Fibroblast of skin of abdomen (primary cell): ENCODE measurements around the gene ZC3H6.
"Not testable (repeated sequence)": the region's sequence is repeated elsewhere in the genome, so short reads cannot be mapped to it uniquely, and the experiment has no call there.

ENCODE experiments used
- DNase-seq: peaks from one replicate; pipeline ENCODE4 v3.0.0-alpha.2; 2013

ZC3H6 gene

DNA sequence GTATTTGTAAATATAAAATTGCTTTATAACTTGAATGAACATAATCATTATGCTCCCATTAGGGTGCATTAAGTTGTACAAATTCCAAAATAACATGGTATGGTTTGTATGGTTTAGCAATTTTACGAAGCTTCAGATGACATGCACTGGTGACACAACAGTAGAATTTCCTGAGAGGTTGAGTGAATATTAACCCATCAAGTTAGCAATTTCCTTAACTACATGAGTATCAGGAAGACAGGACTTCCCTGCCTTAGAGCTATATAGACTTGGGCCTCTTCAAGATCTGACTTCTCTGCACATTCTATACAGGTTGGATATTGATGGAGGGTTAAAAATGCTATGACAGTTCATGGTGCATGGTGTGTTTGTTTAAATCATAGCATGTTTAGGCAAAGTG lies 60.2 kb downstream of the ZC3H6 start:
- no peak for DNase-seq

DNA sequence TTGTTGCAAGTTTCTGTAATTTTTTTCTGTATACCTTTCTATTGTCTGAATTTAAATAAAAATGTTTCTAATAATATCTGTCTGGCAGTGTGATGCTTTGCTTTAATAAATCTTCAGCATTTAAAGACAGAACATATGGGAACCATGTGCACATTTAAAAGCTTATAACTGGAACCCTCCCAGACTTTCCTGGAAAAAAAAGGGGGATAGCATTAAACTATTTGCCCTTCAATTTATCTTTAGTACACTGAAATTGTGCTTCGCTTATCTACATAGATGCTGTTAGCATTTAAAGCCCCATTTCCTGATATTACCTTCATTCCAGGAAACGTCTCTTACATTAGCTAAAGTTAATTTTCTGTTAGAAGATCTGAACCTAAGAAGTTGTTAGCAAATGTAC lies 64.6 kb downstream of the ZC3H6 start:
- peak; percentile 47 for DNase-seq

DNA sequence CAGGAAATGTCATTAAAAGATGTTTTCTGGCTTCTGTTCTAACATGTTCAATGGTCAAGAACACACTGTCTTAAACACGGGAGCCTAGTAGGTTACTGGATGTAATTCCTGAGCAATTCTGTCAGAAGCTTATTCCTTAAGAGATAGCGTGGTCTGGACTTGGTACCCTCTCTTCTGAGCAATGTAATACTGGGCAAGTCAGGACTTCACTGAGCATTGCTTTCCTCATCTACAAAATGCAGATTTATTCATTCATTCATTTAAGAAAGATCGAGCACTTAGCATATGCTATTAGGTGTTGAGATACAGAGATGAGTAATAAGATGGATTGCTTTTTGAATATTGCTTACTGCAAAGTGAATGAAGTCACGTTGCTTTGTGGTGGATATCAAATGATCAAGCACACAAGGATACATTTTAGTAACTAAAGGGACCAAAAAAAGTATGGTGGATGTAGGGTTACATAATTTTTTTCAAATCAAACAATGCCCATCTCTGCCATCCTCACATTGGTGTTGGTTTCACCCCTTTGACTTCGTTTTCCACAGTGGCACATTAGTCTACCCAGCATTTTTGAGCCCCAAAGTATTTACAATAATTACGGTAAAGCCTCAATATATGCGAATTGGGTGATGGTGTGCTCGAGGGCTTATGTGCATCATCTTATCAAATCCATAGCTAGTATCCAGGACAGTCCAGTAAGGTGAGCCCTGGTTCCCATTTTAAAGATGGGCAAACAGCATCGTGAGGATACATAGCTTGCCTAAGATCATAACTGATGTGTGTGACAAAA lies 65.3 kb downstream of the ZC3H6 start:
- DNase-seq = peak; percentile 16

DNA sequence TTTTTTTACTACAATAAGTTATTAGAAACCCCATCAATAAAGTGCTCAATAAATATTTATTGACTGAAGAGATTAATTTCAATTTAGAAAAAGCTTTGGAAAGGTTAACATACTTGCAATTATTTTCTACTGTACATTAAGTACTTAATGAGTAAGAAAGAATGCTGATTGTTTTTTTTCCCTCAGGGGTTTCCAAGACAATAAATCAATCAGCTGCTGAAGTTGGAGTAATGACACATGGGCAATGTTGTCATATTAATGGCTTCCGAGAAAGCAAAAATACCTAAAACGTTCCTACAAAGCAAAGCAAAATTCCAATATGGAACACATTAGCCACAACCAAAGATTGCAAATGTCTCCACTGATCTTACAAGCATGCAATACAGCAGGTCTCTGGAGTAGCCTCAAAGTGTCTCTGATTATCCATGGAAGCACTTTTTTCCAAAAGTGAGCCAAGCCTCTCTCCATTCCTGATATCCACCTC lies 66.7 kb downstream of the ZC3H6 start:
- DNase-seq = peak; percentile 69

DNA sequence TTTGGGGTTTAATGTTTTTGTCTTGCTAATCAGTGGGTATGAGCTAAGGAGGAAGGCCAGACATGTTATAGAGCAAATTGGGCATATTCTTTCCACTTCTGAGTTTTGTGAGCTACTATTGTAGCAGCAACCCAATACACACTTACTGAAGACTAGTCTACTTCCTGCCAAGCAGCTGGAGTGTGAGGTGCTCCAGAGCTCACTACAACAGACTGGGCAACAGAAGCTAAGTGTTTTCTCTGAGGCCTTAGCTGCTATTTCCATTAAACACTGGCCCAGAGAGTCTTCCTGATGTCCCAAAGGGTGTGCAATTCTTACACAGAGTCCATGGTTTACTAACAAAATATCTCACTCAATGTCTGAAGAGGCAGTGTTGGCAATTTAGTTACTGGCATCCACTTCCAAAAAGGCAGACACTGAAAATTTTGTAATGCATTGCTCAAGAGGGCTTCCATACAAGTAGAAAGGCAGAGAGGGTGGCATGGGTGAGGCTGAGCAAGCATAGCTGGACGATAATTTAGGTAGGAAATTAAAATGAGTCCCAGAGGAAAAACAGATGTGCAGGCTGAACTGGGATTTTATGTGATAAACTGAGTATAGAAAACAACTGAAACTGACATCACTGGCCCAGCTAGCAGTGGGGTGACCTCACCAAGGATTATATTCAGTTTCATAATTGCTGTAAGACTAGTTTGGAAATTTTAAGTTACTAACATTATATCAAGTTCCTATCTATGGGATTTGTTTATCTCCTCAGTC lies 68.6 kb downstream of the ZC3H6 start:
- no peak for DNase-seq

DNA sequence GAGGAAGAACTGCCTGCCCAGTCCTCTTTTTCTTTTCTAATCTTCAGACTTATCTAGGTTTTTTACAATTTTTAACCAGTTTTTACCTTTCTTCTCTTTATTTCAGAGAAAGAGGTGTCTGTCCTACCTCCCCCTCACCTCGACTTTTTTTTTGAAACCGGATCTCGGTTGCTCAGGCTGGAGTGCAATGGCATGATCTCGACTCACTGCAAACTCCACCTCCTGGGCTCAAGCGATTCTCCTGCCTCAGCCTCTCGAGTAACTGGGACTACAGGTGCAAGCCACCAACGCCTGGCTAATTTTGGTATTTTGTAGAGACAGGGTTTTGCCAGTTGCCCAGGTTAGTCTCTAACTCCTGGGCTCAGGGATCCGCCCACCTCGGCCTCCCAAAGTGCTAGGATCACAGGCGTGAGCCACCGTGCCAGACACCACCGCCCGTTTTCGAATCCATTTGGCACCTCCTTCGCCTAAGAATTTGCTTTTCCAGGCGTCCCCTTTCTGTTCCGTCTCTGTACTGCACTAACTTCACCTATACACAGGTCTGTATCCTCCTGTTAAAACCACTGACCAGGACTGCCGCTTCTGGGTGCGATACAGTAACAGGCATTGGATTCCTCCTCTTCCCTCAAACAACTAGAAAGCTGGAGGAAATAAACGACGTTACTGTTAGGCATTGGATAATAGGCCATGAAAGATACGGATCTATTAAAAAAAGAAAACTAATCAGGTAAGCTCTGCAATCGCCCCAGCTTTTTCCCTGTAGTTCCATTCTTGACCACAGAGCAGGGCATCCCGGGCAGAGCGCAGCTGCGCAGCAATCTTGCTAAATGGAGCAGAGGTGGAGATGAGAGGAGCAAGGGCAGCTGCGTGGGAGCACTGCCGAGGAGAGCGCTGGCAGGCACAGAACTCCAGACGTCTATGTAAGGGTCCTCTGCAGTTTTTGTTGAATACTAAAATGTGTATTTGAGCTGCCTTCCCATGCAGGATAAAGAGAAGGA lies 69.9 kb downstream of the ZC3H6 start:
- no peak for DNase-seq

DNA sequence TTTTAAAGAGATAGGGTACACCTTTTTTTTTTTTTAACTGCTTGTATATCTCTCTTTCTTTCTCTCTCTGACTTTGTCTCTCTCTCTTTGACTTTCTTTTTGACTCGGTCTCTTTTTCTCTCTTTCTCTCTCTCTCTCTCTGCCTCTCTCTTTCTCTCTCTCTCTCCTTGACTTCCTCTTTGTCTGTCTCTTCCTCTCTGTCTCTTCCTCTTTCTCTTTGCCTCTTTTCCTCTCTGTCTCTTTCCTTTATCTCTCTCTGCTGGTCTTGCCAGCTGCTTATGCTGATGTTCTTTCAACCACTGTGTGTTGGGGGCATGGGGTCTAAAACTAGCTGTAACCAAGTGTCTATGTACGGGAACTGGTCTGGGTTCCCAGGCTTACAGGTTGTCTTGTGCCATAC lies 76.9 kb downstream of the ZC3H6 start:
- not testable (repeated sequence) for DNase-seq

DNA sequence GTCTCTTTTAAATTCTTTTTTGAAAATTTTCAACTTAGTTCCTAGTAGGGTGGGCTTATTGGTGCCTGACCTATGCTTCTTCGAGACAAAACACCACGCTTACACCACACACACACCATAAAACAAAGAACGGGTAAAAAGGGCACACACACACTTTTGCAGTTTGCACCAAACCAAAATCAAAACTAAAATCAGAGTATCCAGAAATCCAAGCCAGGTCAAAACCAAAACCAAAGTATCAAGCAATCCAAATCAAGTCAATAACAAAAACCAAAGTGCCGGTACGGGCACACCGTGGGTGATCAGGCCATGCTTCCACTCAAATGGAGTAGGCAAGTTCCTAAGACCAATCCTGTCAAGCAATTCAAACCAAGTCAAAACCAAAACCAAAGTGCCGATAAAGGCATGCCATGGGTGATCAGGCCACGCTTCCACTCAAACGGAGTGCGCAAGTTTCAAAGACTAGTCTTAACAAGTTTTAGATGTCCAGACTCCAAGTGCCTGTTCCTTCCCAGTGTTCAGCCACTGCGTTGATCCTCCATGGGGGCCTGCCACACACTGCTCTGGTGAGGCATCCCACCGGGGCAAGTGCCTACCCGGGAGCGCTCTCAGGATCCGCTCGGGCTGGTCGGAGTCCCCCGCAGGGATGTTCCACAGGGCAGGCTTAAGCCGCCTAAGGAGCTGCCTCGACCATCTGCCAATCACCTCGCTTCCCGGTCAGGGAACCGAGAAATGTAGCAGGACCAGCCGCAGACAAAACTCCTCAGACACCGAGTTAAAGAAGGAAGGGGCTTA lies 77.6 kb downstream of the ZC3H6 start:
- DNase-seq = not testable (repeated sequence)

DNA sequence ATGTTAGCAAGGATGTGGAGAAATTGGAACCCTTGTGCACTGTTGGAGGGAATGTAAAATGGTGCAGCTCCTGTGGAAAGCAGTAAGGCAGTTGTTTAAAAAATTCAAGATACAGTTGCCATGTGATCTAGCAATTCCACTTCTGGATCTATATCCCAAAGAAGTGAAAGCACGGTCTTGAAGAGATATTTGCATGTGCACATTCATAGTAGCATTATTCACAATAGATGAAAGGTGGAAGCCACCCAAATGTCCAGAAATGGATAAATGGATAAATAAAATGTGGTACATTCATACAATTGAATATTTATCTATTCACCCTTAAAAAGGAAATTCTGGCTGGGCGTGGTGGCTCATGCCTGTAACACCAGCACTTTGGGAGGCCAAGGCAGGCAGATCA lies 78.9 kb downstream of the ZC3H6 start:
- not testable (repeated sequence) for DNase-seq

DNA sequence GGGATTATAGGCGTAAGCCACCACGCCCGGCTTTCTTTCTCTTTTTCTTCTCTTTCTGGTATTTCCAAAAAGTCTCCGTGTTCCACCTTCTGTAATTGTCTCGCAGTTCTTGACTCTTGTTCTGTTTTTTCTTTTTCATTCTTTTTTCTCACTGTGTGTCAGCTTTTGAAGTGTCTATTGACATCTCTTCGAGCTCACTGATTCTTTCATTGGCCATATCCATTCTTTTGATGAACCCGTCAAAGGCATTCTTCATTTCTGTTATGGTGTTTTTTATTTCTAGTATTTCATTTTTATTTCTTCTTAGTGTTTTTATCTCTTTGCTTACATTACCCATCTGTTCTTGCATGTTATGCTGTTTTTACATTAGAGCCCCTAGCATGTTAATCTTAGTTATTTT lies 84.7 kb downstream of the ZC3H6 start:
- DNase-seq = not testable (repeated sequence)
